VCaP (cell line): Measurements from ENCODE around the gene SOWAHB.

Experiments used
- H3K27ac ChIP-seq: fragments of 450-650 bp; 2 replicates; pipeline ENCODE4 v1.5.1; 2017
- CTCF ChIP-seq: fragments of 450-650 bp; conservative IDR thresholded peaks from 2 replicates; pipeline ENCODE4 v1.5.1; 2017; ENCODE audit warnings: mild to moderate bottlenecking, moderate library complexity

Gene SOWAHB

GRCh38 chr4:76867377-76867776 is 30.6 kb downstream of the SOWAHB start:
- TF ChIP-seq CTCF, result no peak
- H3K27ac ChIP-seq, result no peak overlapping the region

GRCh38 chr4:76866641-76867040 is 31.3 kb downstream of the SOWAHB start:
- H3K27ac ChIP-seq, result no peak overlapping the region
- TF ChIP-seq CTCF, result no peak

GRCh38 chr4:76858319-76858718 is 39.6 kb downstream of the SOWAHB start:
- no peak for TF ChIP-seq CTCF
- no peak overlapping the region for H3K27ac ChIP-seq

GRCh38 chr4:76857074-76857409 is 40.9 kb downstream of the SOWAHB start:
- no peak for TF ChIP-seq CTCF
- H3K27ac ChIP-seq, result peak overlapping the region; percentile 6; the same call in 1 of the 2 replicates

GRCh38 chr4:76856243-76857073 is 41.5 kb downstream of the SOWAHB start:
- no peak for TF ChIP-seq CTCF
- peak overlapping the region; percentile 6; the same call in 1 of the 2 replicates for H3K27ac ChIP-seq

GRCh38 chr4:76854858-76855257 is 43.1 kb downstream of the SOWAHB start:
- no peak for TF ChIP-seq CTCF
- no peak overlapping the region for H3K27ac ChIP-seq

GRCh38 chr4:76851375-76851774 is 46.6 kb downstream of the SOWAHB start:
- no peak for TF ChIP-seq CTCF
- no peak overlapping the region for H3K27ac ChIP-seq
